Osteoblast (primary cell): ENCODE measurements around the gene THOC7. TPM values are rescaled to one million over a fixed set of nuclear protein-coding genes. Genes with fewer than 3 reads are reported as not detected.

Source experiments
- DNase-seq: peaks from one replicate; pipeline ENCODE4 v3.0.0; 2011; ENCODE audit warnings: low spot score, mixed read lengths; ENCODE audit not compliant: insufficient read length; ENCODE audit errors: missing footprints
- H2AFZ ChIP-seq: 2 replicates; pipeline ENCODE4 v1.6.0; 2011; ENCODE audit warnings: mild to moderate bottlenecking, low read length
- H3K27ac ChIP-seq: 2 replicates; pipeline ENCODE4 v1.5.1; 2011; ENCODE audit warnings: mild to moderate bottlenecking, low read depth, low read length, moderate library complexity
- H3K27me3 ChIP-seq: 2 replicates; pipeline ENCODE4 v1.6.0; 2012; ENCODE audit warnings: mild to moderate bottlenecking, control low read depth, inconsistent platforms, low read length, moderate library complexity; ENCODE audit not compliant: insufficient read depth
- H3K36me3 ChIP-seq: 2 replicates; pipeline ENCODE4 v1.5.1; 2011; ENCODE audit warnings: mild to moderate bottlenecking, low read length, control low read depth, moderate library complexity; ENCODE audit not compliant: insufficient read depth
- H3K4me1 ChIP-seq: 2 replicates; pipeline ENCODE4 v1.5.1; 2011; ENCODE audit warnings: mild to moderate bottlenecking, low read length, control low read depth, moderate library complexity; ENCODE audit not compliant: insufficient read depth
- H3K4me2 ChIP-seq: 2 replicates; pipeline ENCODE4 v1.6.0; 2011; ENCODE audit warnings: mild to moderate bottlenecking, low read length; ENCODE audit not compliant: insufficient read depth
- H3K4me3 ChIP-seq: fragments of 200-600 bp; sonication (generic); 3 replicates; pipeline ENCODE4 v1.5.1; 2012; ENCODE audit warnings: mild to moderate bottlenecking, low read length, inconsistent platforms; ENCODE audit not compliant: insufficient read depth
- H3K79me2 ChIP-seq: 2 replicates; pipeline ENCODE4 v1.6.0; 2012; ENCODE audit warnings: mild to moderate bottlenecking, low read length, control low read depth, inconsistent platforms; ENCODE audit not compliant: insufficient read depth
- H3K9me3 ChIP-seq: 2 replicates; pipeline ENCODE4 v1.5.1; 2011; ENCODE audit warnings: low read depth, low read length, control low read depth
- H4K20me1 ChIP-seq: 2 replicates; pipeline ENCODE4 v1.6.0; 2012; ENCODE audit warnings: mild to moderate bottlenecking, low read length, control low read depth; ENCODE audit not compliant: insufficient read depth
- CTCF ChIP-seq: IDR thresholded peaks from 2 replicates; pipeline ENCODE4 v1.5.1; 2011; ENCODE audit warnings: mild to moderate bottlenecking, low read depth, low read length, moderate library complexity; ENCODE audit errors: extremely low read depth
- total RNA-seq: library from RNA; depleted of rRNA; stranded (reverse); fragments of >200 nt; gene quantifications from 2 replicates; pipeline ENCODE4 v1.2.3, GENCODE V29; 2012

THOC7 gene
- total RNA-seq, 1 donor: 42.3 TPM

- no peak overlapping the region for H3K27ac ChIP-seq
- no peak for DNase-seq
- H3K9me3 ChIP-seq: no peaks in the 10 kb centered on the region
- no peaks in the 10 kb centered on the region for H3K27me3 ChIP-seq
- no peak overlapping the region for H3K4me2 ChIP-seq
- H3K4me1 ChIP-seq: peaks cover 26% of the 10 kb centered on the region
- H4K20me1 ChIP-seq: peaks cover 6% of the 10 kb centered on the region
- H3K79me2 ChIP-seq: peaks cover 54% of the 10 kb centered on the region
- H3K4me3 ChIP-seq: no peak overlapping the region
- H2AFZ ChIP-seq: no peak overlapping the region
- H3K36me3 ChIP-seq: peaks cover 4% of the 10 kb centered on the region
- TF ChIP-seq CTCF: no peak
Measured at GRCh38 chr3:63908776-63909175, 45.2 kb upstream of the THOC7 start.

GRCh38 chr3:63908081-63908736, 44.6 kb upstream of the THOC7 start:
- H3K79me2 ChIP-seq: peaks cover 49% of the 10 kb centered on the region
- H3K9me3 ChIP-seq: no peaks in the 10 kb centered on the region
- H3K27ac ChIP-seq: no peak overlapping the region

GRCh38 chr3:63905731-63906620, 42.4 kb upstream of the THOC7 start:
- DNase-seq: peak; percentile 54
- Histone ChIP-seq H3K9me3 (no peaks in the 10 kb centered on the region), H3K36me3 (peaks cover 4% of the 10 kb centered on the region), H3K27me3 (no peaks in the 10 kb centered on the region), H3K4me3 (no peak overlapping the region), H4K20me1 (no peaks in the 10 kb centered on the region), H2AFZ (no peak overlapping the region), H3K27ac (no peak overlapping the region), H3K4me1 (peaks cover 19% of the 10 kb centered on the region), H3K4me2 (no peak overlapping the region), H3K79me2 (peaks cover 53% of the 10 kb centered on the region)
- no peak for TF ChIP-seq CTCF

More at GRCh38 chr3:63908081-63908736, 44.6 kb upstream of the THOC7 start:
- H3K36me3 ChIP-seq: peaks cover 2% of the 10 kb centered on the region
- no peak overlapping the region for H3K4me3 ChIP-seq
- peak; percentile 53 for TF ChIP-seq CTCF
- no peaks in the 10 kb centered on the region for H3K27me3 ChIP-seq
- no peak overlapping the region for H3K4me2 ChIP-seq
- H3K4me1 ChIP-seq: peaks cover 26% of the 10 kb centered on the region
- H2AFZ ChIP-seq: no peak overlapping the region
- DNase-seq: peak; percentile 59
- H4K20me1 ChIP-seq: peaks cover under 1% of the 10 kb centered on the region

GRCh38 chr3:63900459-63900858, 36.9 kb upstream of the THOC7 start:
- no peak overlapping the region for H3K4me3 ChIP-seq
- H3K4me1 ChIP-seq: peaks cover 26% of the 10 kb centered on the region
- no peak overlapping the region for H3K4me2 ChIP-seq
- no peak for TF ChIP-seq CTCF
- H3K27ac ChIP-seq: no peak overlapping the region
- no peaks in the 10 kb centered on the region for H3K27me3 ChIP-seq
- H3K9me3 ChIP-seq: no peaks in the 10 kb centered on the region
- H3K79me2 ChIP-seq: peaks cover 41% of the 10 kb centered on the region
- no peak overlapping the region for H2AFZ ChIP-seq
- peak; percentile 37 for DNase-seq
- peaks cover 16% of the 10 kb centered on the region for H3K36me3 ChIP-seq
- H4K20me1 ChIP-seq: peaks cover 8% of the 10 kb centered on the region
